Measurements from ENCODE around the gene SNX24.
A peak's percentile ranks its signal among the peaks of the same experiment; 100 is the strongest.

The SNX24 gene

GRCh38 chr5:122924203-122924602 lies 78.8 kb downstream of the SNX24 start:
- no peak for DNase-seq

GRCh38 chr5:122924719-122925395 lies 79.4 kb downstream of the SNX24 start:
- no peak for DNase-seq

- no peak for DNase-seq
These were observed 83.6 kb downstream of the SNX24 start for GRCh38 chr5:122929001-122929400.

- DNase-seq: no peak
These were observed 84.6 kb downstream of the SNX24 start for GRCh38 chr5:122929980-122930379.

GRCh38 chr5:122933956-122934355 lies 88.5 kb downstream of the SNX24 start:
- no peak for DNase-seq

- no peak for DNase-seq
These were observed 90.7 kb downstream of the SNX24 start for GRCh38 chr5:122936088-122936487.

- no peak for DNase-seq
These were observed 92.5 kb downstream of the SNX24 start for GRCh38 chr5:122937914-122938313.

GRCh38 chr5:122940890-122941289 lies 95.5 kb downstream of the SNX24 start:
- DNase-seq: no peak

- DNase-seq: no peak
These were observed 96.3 kb downstream of the SNX24 start for GRCh38 chr5:122941737-122942136.

GRCh38 chr5:122942164-122942914 lies 96.9 kb downstream of the SNX24 start:
- peak; percentile 9 for DNase-seq

GRCh38 chr5:122943050-122943698 lies 97.8 kb downstream of the SNX24 start:
- no peak for DNase-seq

GRCh38 chr5:122944051-122944450 lies 98.6 kb downstream of the SNX24 start:
- DNase-seq: no peak

GRCh38 chr5:122947372-122947771 lies 102.0 kb downstream of the SNX24 start:
- DNase-seq: no peak

GRCh38 chr5:122947772-122948171 lies 102.4 kb downstream of the SNX24 start:
- DNase-seq: no peak

- DNase-seq: no peak
These were observed 102.9 kb downstream of the SNX24 start for GRCh38 chr5:122948319-122948718.

- DNase-seq: no peak
These were observed 106.2 kb downstream of the SNX24 start for GRCh38 chr5:122951658-122952057.

- no peak for DNase-seq
These were observed 109.3 kb downstream of the SNX24 start for GRCh38 chr5:122954719-122955118.

GRCh38 chr5:122957457-122957856 lies 112.0 kb downstream of the SNX24 start:
- DNase-seq: no peak

GRCh38 chr5:122959740-122960445 lies 114.5 kb downstream of the SNX24 start:
- DNase-seq: no peak

- DNase-seq: no peak
These were observed 117.9 kb downstream of the SNX24 start for GRCh38 chr5:122963305-122963704.

- no peak for DNase-seq
These were observed 119.7 kb downstream of the SNX24 start for GRCh38 chr5:122965111-122965510.

- no peak for DNase-seq
These were observed 121.7 kb downstream of the SNX24 start for GRCh38 chr5:122967085-122967484.

- DNase-seq: no peak
These were observed 122.2 kb downstream of the SNX24 start for GRCh38 chr5:122967625-122968024.

Measured in amniotic stem cell (primary cell).